Stimulated activated CD8-positive, alpha-beta memory T cell treated with anti-CD3 and anti-CD28 coated beads, Interleukin-4, amount 100 ng/mL, for 24 hours (primary cell): Measurements from ENCODE around the gene LCNL1.

Experiments used
- DNase-seq: peaks from one replicate; pipeline ENCODE4 v3.0.0-alpha.2; 2020; ENCODE audit warnings: low read depth

LCNL1 gene

GRCh38 chr9:136960212-136960937 is 22.4 kb upstream of the LCNL1 start:
- DNase-seq, result no peak

- no peak for DNase-seq
These were observed 21.9 kb upstream of the LCNL1 start for GRCh38 chr9:136960938-136961275.

GRCh38 chr9:136961279-136962065 is 21.3 kb upstream of the LCNL1 start:
- DNase-seq, result no peak

GRCh38 chr9:136962163-136962562 is 20.6 kb upstream of the LCNL1 start:
- DNase-seq, result no peak

GRCh38 chr9:136962701-136963248 is 20.0 kb upstream of the LCNL1 start:
- DNase-seq, result no peak

- no peak for DNase-seq
These were observed 19.5 kb upstream of the LCNL1 start for GRCh38 chr9:136963341-136963740.

- DNase-seq, result no peak
These were observed 19.0 kb upstream of the LCNL1 start for GRCh38 chr9:136963751-136964150.

- no peak for DNase-seq
These were observed 18.6 kb upstream of the LCNL1 start for GRCh38 chr9:136964171-136964689.

- no peak for DNase-seq
These were observed 17.9 kb upstream of the LCNL1 start for GRCh38 chr9:136964833-136965422.

- DNase-seq, result no peak
These were observed 16.9 kb upstream of the LCNL1 start for GRCh38 chr9:136965771-136966484.

GRCh38 chr9:136968333-136969127 is 14.3 kb upstream of the LCNL1 start:
- no peak for DNase-seq

GRCh38 chr9:136969150-136969549 is 13.6 kb upstream of the LCNL1 start:
- DNase-seq, result no peak

GRCh38 chr9:136969774-136970173 is 13.0 kb upstream of the LCNL1 start:
- DNase-seq, result no peak

- no peak for DNase-seq
These were observed 12.4 kb upstream of the LCNL1 start for GRCh38 chr9:136970361-136970760.

GRCh38 chr9:136971746-136972145 is 11.0 kb upstream of the LCNL1 start:
- no peak for DNase-seq

GRCh38 chr9:136972335-136972734 is 10.5 kb upstream of the LCNL1 start:
- no peak for DNase-seq

GRCh38 chr9:136972743-136973142 is 10.1 kb upstream of the LCNL1 start:
- no peak for DNase-seq

- DNase-seq, result no peak
These were observed 8.9 kb upstream of the LCNL1 start for GRCh38 chr9:136973618-136974617.

GRCh38 chr9:136974817-136975535 is 7.8 kb upstream of the LCNL1 start:
- DNase-seq, result no peak
